Panc1 (cell line): Measurements from ENCODE around the gene MACROD2. TPM values are rescaled to one million over a fixed set of nuclear protein-coding genes. Genes with fewer than 3 reads are reported as not detected.

Source experiments
- ATAC-seq: fragments of 200-7000 bp; cut with Tn5 transposase; 2 replicates; pipeline ENCODE4 v1.9.1; 2020; ENCODE audit warnings: mild to moderate bottlenecking, moderate library complexity
- BruUV-seq: library from RNA; stranded (reverse); fragments of 400-500 nt; replicated peaks from 2 replicates; lab custom pipeline; 2021; lab: Mats Ljungman, UMichigan
- CTCF ChIA-PET: fragments of 300-600 bp; sonication (Branson Sonifier 250); formaldehyde crosslinking; loops from one replicate; lab custom pipeline; 2022; ENCODE audit warnings: antibody characterized with exemption; lab: Charles Lee
- POLR2A ChIA-PET: fragments of 300-600 bp; sonication (Branson Sonifier 250); formaldehyde crosslinking; loops from one replicate; lab custom pipeline; 2022; ENCODE audit warnings: antibody characterized with exemption; lab: Charles Lee
- DNase-seq: peaks from one replicate; pipeline ENCODE4 v3.0.0-alpha.2; 2010; ENCODE audit warnings: low read depth, low spot score
- H3K27ac ChIP-seq: 2 replicates; pipeline ENCODE4 v1.5.1; 2011; ENCODE audit warnings: mild to moderate bottlenecking, low read length, inconsistent platforms
- H3K27me3 ChIP-seq: fragments of 200-500 bp; sonication (Bioruptor generic); 2 replicates; pipeline ENCODE4 v1.6.0; 2014; ENCODE audit warnings: low read length, inconsistent platforms; ENCODE audit not compliant: control insufficient read depth, insufficient read depth
- H3K36me3 ChIP-seq: fragments of 200-500 bp; sonication (Bioruptor generic); 2 replicates; pipeline ENCODE4 v1.5.1; 2014; ENCODE audit warnings: inconsistent platforms, mild to moderate bottlenecking, low read length, moderate library complexity; ENCODE audit not compliant: control insufficient read depth, insufficient read depth
- H3K4me1 ChIP-seq: 2 replicates; pipeline ENCODE4 v1.5.1; 2011; ENCODE audit warnings: inconsistent platforms, mild to moderate bottlenecking, low read length, moderate library complexity; ENCODE audit not compliant: control insufficient read depth, insufficient read depth
- H3K4me3 ChIP-seq, 2 experiments: 2 replicates each; pipeline ENCODE4 v1.5.1; 2011 to 2012; ENCODE audit warnings: low read depth in 2 of 2, low read length in 2 of 2, mild to moderate bottlenecking in 2 of 2, inconsistent platforms in 1 of 2, moderate library complexity in 1 of 2
- H3K9me3 ChIP-seq: fragments of 200-500 bp; sonication (Bioruptor generic); 2 replicates; pipeline ENCODE4 v1.5.1; 2014; ENCODE audit warnings: low read depth, mild to moderate bottlenecking, inconsistent platforms, low read length, moderate library complexity; ENCODE audit not compliant: control insufficient read depth, insufficient read depth
- POLR2AphosphoS5 ChIP-seq: IDR thresholded peaks from 2 replicates; pipeline ENCODE4 v1.6.1; 2012; ENCODE audit warnings: mild to moderate bottlenecking, low read depth, low read length, moderate library complexity
- SIN3A ChIP-seq: IDR thresholded peaks from 2 replicates; pipeline ENCODE4 v1.6.1; 2012; ENCODE audit warnings: low read depth, mild to moderate bottlenecking, low read length, moderate library complexity, borderline replicate concordance; ENCODE audit not compliant: insufficient read depth
- TCF7L2 ChIP-seq: IDR thresholded peaks from 2 replicates; pipeline ENCODE4 v1.6.1; 2011; ENCODE audit warnings: mild to moderate bottlenecking, low read depth, low read length, inconsistent platforms
- in situ Hi-C: cut with HindIII; loops from 2 replicates; pipeline ENCODE4 v1.10.0; 2016; ENCODE audit warnings: low sequenced_read_pairs, low pct_unique_long_range_greater_than_20kb
- intact Hi-C: fragments of 100-400 bp; cut with micrococcal nuclease; formaldehyde crosslinking; loops from one replicate; pipeline ENCODE4 v1.10.0; 2022; ENCODE audit not compliant: unreplicated experiment
- total RNA-seq: library from RNA; stranded (reverse); gene quantifications from one replicate; pipeline ENCODE4 v1.2.1, GENCODE V29; 2021; ENCODE audit not compliant: unreplicated experiment
- TF ChIP-seq, protein P1 (sequence below), 2 experiments: IDR thresholded peaks; 2 replicates each; pipeline ENCODE4 v1.6.1; 2011 to 2012; ENCODE audit warnings: low read depth in 2 of 2, control low read depth in 1 of 2, low read length in 1 of 2, mild to moderate bottlenecking in 1 of 2, moderate library complexity in 1 of 2; ENCODE audit not compliant: insufficient read depth in 1 of 2
- TF ChIP-seq, protein P2 (sequence below): fragments of 450-650 bp; IDR thresholded peaks from 2 replicates; pipeline ENCODE4 v1.5.1; 2017; ENCODE audit warnings: mild to moderate bottlenecking

MACROD2 gene
- total RNA-seq, 1 experiment from 2014 or later = 1.2 TPM

DNA sequence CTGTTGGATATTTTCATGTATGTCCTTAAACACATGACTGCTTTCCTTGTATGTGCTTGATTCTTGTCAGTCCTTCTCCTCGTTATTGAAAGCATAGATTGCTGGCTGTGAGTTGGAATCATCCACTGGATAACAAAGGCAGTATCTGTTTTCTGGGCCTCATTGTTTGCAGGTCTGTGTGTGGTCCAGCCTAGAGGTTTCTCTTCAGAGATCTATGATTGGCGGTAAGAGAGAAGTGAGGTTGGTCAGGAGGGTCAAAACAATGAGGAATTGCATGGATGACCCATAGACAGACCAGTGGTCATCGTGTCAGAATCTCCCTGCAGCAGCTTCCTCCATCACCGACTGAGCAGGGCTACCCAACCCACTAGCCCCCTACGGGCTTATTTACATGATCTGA is 1663.0 kb downstream of the MACROD2 start:
- Histone ChIP-seq H3K4me3 (no peak overlapping the region), H3K9me3 (no peaks in the 10 kb centered on the region), H3K27me3 (no peaks in the 10 kb centered on the region), H3K36me3 (no peaks in the 10 kb centered on the region), H3K4me1 (no peaks in the 10 kb centered on the region), H3K27ac (no peak overlapping the region)
- in situ Hi-C loops (no loop called here), intact Hi-C loops (no loop called here)
- DNase-seq = no peak
- POLR2A ChIA-PET = no interaction called here
- BruUV-seq = no TSS peak
- ATAC-seq = no peak
- CTCF ChIA-PET = no interaction called here
- TF ChIP-seq SIN3A (no peak), TCF7L2 (no peak), POLR2AphosphoS5 (no peak)
- TF ChIP-seq, protein P1, sequence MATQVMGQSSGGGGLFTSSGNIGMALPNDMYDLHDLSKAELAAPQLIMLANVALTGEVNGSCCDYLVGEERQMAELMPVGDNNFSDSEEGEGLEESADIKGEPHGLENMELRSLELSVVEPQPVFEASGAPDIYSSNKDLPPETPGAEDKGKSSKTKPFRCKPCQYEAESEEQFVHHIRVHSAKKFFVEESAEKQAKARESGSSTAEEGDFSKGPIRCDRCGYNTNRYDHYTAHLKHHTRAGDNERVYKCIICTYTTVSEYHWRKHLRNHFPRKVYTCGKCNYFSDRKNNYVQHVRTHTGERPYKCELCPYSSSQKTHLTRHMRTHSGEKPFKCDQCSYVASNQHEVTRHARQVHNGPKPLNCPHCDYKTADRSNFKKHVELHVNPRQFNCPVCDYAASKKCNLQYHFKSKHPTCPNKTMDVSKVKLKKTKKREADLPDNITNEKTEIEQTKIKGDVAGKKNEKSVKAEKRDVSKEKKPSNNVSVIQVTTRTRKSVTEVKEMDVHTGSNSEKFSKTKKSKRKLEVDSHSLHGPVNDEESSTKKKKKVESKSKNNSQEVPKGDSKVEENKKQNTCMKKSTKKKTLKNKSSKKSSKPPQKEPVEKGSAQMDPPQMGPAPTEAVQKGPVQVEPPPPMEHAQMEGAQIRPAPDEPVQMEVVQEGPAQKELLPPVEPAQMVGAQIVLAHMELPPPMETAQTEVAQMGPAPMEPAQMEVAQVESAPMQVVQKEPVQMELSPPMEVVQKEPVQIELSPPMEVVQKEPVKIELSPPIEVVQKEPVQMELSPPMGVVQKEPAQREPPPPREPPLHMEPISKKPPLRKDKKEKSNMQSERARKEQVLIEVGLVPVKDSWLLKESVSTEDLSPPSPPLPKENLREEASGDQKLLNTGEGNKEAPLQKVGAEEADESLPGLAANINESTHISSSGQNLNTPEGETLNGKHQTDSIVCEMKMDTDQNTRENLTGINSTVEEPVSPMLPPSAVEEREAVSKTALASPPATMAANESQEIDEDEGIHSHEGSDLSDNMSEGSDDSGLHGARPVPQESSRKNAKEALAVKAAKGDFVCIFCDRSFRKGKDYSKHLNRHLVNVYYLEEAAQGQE (IDR thresholded peaks at IDR 0.05; ENCODE audit: insufficient read depth in 1 of 2, low read depth in 2 of 2, low read length in 1 of 2) = no peak
- TF ChIP-seq, protein P2, sequence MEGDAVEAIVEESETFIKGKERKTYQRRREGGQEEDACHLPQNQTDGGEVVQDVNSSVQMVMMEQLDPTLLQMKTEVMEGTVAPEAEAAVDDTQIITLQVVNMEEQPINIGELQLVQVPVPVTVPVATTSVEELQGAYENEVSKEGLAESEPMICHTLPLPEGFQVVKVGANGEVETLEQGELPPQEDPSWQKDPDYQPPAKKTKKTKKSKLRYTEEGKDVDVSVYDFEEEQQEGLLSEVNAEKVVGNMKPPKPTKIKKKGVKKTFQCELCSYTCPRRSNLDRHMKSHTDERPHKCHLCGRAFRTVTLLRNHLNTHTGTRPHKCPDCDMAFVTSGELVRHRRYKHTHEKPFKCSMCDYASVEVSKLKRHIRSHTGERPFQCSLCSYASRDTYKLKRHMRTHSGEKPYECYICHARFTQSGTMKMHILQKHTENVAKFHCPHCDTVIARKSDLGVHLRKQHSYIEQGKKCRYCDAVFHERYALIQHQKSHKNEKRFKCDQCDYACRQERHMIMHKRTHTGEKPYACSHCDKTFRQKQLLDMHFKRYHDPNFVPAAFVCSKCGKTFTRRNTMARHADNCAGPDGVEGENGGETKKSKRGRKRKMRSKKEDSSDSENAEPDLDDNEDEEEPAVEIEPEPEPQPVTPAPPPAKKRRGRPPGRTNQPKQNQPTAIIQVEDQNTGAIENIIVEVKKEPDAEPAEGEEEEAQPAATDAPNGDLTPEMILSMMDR = no peak

DNA sequence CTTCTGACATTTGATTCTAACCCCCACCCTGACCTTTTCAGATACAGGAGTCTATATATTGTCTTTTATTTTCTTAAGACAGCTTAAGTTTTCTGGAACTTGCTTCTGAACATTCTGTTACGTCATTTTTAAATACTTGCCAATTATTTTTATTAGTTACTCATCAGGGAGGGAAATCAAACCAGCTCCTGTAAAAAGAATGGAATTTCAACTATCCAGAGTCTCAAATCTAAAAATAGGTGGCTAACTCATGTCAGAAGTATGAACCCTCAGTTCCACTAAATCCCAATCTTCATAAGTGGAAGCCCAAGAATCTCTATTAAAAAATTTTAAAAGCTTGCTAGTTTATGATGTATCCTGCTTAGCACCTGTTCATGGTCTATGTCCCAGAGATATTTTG is 1677.9 kb downstream of the MACROD2 start:
- BruUV-seq = no TSS peak
- no peaks in the 10 kb centered on the region for H3K27me3 ChIP-seq
- H3K4me3 ChIP-seq = no peak overlapping the region
- ATAC-seq (no peak), DNase-seq (no peak)
- no peaks in the 10 kb centered on the region for H3K4me1 ChIP-seq
- ChIA-PET CTCF (no interaction called here), POLR2A (no interaction called here)
- in situ Hi-C loops (no loop called here), intact Hi-C loops (no loop called here)
- no peak overlapping the region for H3K27ac ChIP-seq
- TF ChIP-seq SIN3A (no peak), TCF7L2 (no peak), POLR2AphosphoS5 (no peak)
- TF ChIP-seq, protein P1 (IDR thresholded peaks at IDR 0.05; ENCODE audit: insufficient read depth in 1 of 2, low read depth in 2 of 2, low read length in 1 of 2) = no peak
- TF ChIP-seq, protein P2 = no peak
- no peaks in the 10 kb centered on the region for H3K36me3 ChIP-seq
- H3K9me3 ChIP-seq = no peaks in the 10 kb centered on the region
